ENCODE measurements around the gene MLN. TPM values are rescaled to one million over a fixed set of nuclear protein-coding genes. Genes with fewer than 3 reads are reported as not detected.
A peak's percentile ranks its signal among the peaks of the same experiment; 100 is the strongest.
"Not testable (repeated sequence)": the region's sequence is repeated elsewhere in the genome, so short reads cannot be mapped to it uniquely, and the experiment has no call there.

The MLN gene
- total RNA-seq, 3 donors from 2014 or later = not detected

GRCh38 chr6:33834401-33835392 lies 30.9 kb upstream of the MLN start:
- TF ChIP-seq POLR2A (IDR thresholded peaks at IDR 0.05) = no peak
- TF ChIP-seq POLR2AphosphoS5 (IDR thresholded peaks at IDR 0.05) = no peak
- TF ChIP-seq CTCF (IDR thresholded peaks at IDR 0.05) = no peak
- H3K4me1 ChIP-seq = peaks cover 0 to 6% of the 10 kb centered on the region in 2 donors
- peaks cover 0 to 10% of the 10 kb centered on the region in 2 donors for H3K27me3 ChIP-seq
- DNase-seq (ENCODE audit: low spot score in 2 of 2) = peak in 1 of 2 donors; percentile 36
- intact Hi-C loops (cut with DNase I; ENCODE audit: low total_unique reads) = no loop called here
- no peaks in the 10 kb centered on the region for H3K36me3 ChIP-seq
- H3K4me3 ChIP-seq = no peak overlapping the region
- H3K9me3 ChIP-seq = no peaks in the 10 kb centered on the region
- H3K27ac ChIP-seq = peak overlapping the region; percentile 33 to 72

GRCh38 chr6:33833599-33833998 lies 29.8 kb upstream of the MLN start:
- Histone ChIP-seq H3K4me3 (no peak overlapping the region), H3K27me3 (peaks cover 0 to 10% of the 10 kb centered on the region in 2 donors), H3K4me1 (no peaks in the 10 kb centered on the region), H3K27ac (peak overlapping the region in 1 of 2 donors; percentile 72), H3K9me3 (no peaks in the 10 kb centered on the region), H3K36me3 (no peaks in the 10 kb centered on the region)
- intact Hi-C loops (cut with DNase I; ENCODE audit: low total_unique reads) = no loop called here
- DNase-seq (ENCODE audit: low spot score in 2 of 2) = no peak
- TF ChIP-seq CTCF (IDR thresholded peaks at IDR 0.05) (no peak), POLR2AphosphoS5 (IDR thresholded peaks at IDR 0.05) (no peak), POLR2A (IDR thresholded peaks at IDR 0.05) (no peak)

- H3K36me3 ChIP-seq; H3K27ac ChIP-seq; H3K9me3 ChIP-seq; H3K4me1 ChIP-seq; intact Hi-C loops (cut with DNase I; ENCODE audit: low total_unique reads); DNase-seq (ENCODE audit: low spot score in 2 of 2); H3K4me3 ChIP-seq: not testable (repeated sequence)
- H3K27me3 ChIP-seq = peaks cover 0 to 10% of the 10 kb centered on the region in 2 donors
Measured at GRCh38 chr6:33832831-33833230, 29.0 kb upstream of the MLN start.

- H3K4me1 ChIP-seq; DNase-seq (ENCODE audit: low spot score in 2 of 2); H3K9me3 ChIP-seq; intact Hi-C loops (cut with DNase I; ENCODE audit: low total_unique reads); H3K27ac ChIP-seq; H3K36me3 ChIP-seq; H3K4me3 ChIP-seq: not testable (repeated sequence)
- H3K27me3 ChIP-seq = peaks cover 0 to 10% of the 10 kb centered on the region in 2 donors
Measured at GRCh38 chr6:33831725-33832124, 27.9 kb upstream of the MLN start.

- no peak overlapping the region for H3K27ac ChIP-seq
- TF ChIP-seq POLR2AphosphoS5 (IDR thresholded peaks at IDR 0.05) (no peak), POLR2A (IDR thresholded peaks at IDR 0.05) (no peak), CTCF (IDR thresholded peaks at IDR 0.05) (no peak)
- H3K9me3 ChIP-seq = no peaks in the 10 kb centered on the region
- peaks cover 0 to 10% of the 10 kb centered on the region in 2 donors for H3K27me3 ChIP-seq
- no peak overlapping the region for H3K4me3 ChIP-seq
- H3K36me3 ChIP-seq = no peaks in the 10 kb centered on the region
- intact Hi-C loops (cut with DNase I; ENCODE audit: low total_unique reads) = no loop called here
- H3K4me1 ChIP-seq = no peaks in the 10 kb centered on the region
- DNase-seq (ENCODE audit: low spot score in 2 of 2) = no peak
Measured at GRCh38 chr6:33830635-33831240, 26.9 kb upstream of the MLN start.
